GM18505 (cell line): ENCODE measurements around the gene CD300LB.

ENCODE experiments used
- ATAC-seq: cut with Tn5 transposase; IDR thresholded peaks from one replicate; pipeline ENCODE4 v1.9.1; 2021; ENCODE audit not compliant: unreplicated experiment
- POLR2A ChIP-seq: IDR thresholded peaks from 4 replicates; pipeline ENCODE4 v1.6.1; 2011; ENCODE audit warnings: borderline replicate concordance; ENCODE audit not compliant: insufficient read depth, insufficient read length; ENCODE audit errors: extremely low read depth

CD300LB gene

GRCh38 chr17:74543891-74544760 lies 12.9 kb upstream of the CD300LB start:
- TF ChIP-seq POLR2A, result no peak
- ATAC-seq, result no peak

- no peak for TF ChIP-seq POLR2A
- no peak for ATAC-seq
Observed at GRCh38 chr17:74543406-74543805, 12.1 kb upstream of the CD300LB start.

GRCh38 chr17:74542727-74543383 lies 11.6 kb upstream of the CD300LB start:
- no peak for TF ChIP-seq POLR2A
- no peak for ATAC-seq

GRCh38 chr17:74542166-74542565 lies 10.9 kb upstream of the CD300LB start:
- no peak for ATAC-seq
- TF ChIP-seq POLR2A, result no peak

- ATAC-seq, result no peak
- no peak for TF ChIP-seq POLR2A
Observed at GRCh38 chr17:74541176-74542111, 10.2 kb upstream of the CD300LB start.

GRCh38 chr17:74539281-74539820 lies 8.1 kb upstream of the CD300LB start:
- ATAC-seq, result no peak
- no peak for TF ChIP-seq POLR2A

- no peak for TF ChIP-seq POLR2A
- ATAC-seq, result no peak
Observed at GRCh38 chr17:74536890-74537289, 5.6 kb upstream of the CD300LB start.

GRCh38 chr17:74532115-74532514 lies 840 bp upstream of the CD300LB start:
- no peak for ATAC-seq
- no peak for TF ChIP-seq POLR2A

- ATAC-seq, result no peak
- TF ChIP-seq POLR2A, result no peak
Observed at GRCh38 chr17:74530831-74531150, 484 bp downstream of the CD300LB start.

- ATAC-seq, result no peak
- no peak for TF ChIP-seq POLR2A
Observed at GRCh38 chr17:74529243-74529642, 2.0 kb downstream of the CD300LB start.

- ATAC-seq, result peak; percentile 77
- TF ChIP-seq POLR2A, result no peak
Observed at GRCh38 chr17:74528491-74529199, 2.6 kb downstream of the CD300LB start.

GRCh38 chr17:74527756-74528155 lies 3.5 kb downstream of the CD300LB start:
- no peak for ATAC-seq
- TF ChIP-seq POLR2A, result no peak
